ENCODE results near the gene BMP6.
"Not testable (repeated sequence)": the region's sequence is repeated elsewhere in the genome, so short reads cannot be mapped to it uniquely, and the experiment has no call there.

The BMP6 gene

GRCh38 chr6:7887278-7887991 lies 161.5 kb downstream of the BMP6 start:
- DNase-seq = no peak

GRCh38 chr6:7888587-7889357 lies 162.9 kb downstream of the BMP6 start:
- DNase-seq = no peak

GRCh38 chr6:7891078-7891872 lies 165.4 kb downstream of the BMP6 start:
- no peak for DNase-seq

- not testable (repeated sequence) for DNase-seq
Measured at GRCh38 chr6:7892367-7892766, 166.5 kb downstream of the BMP6 start.

GRCh38 chr6:7893342-7893741 lies 167.4 kb downstream of the BMP6 start:
- DNase-seq = no peak

GRCh38 chr6:7894262-7895124 lies 168.6 kb downstream of the BMP6 start:
- DNase-seq = no peak

DNA sequence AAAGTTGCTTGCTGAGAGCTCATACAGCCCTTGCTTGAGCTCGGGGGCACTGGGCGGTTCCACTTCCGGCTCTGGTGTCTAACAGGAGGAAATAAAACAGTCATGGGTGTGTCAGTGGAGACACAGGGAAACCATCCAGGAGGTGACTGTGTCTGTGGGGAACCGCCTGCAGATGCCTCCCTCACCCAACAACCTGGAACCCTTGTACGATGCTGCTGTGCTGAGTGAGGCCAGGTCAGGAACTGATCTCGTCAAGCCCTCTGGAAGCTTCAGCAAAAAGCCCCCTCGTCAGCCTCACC lies 169.2 kb downstream of the BMP6 start:
- DNase-seq = no peak

DNA sequence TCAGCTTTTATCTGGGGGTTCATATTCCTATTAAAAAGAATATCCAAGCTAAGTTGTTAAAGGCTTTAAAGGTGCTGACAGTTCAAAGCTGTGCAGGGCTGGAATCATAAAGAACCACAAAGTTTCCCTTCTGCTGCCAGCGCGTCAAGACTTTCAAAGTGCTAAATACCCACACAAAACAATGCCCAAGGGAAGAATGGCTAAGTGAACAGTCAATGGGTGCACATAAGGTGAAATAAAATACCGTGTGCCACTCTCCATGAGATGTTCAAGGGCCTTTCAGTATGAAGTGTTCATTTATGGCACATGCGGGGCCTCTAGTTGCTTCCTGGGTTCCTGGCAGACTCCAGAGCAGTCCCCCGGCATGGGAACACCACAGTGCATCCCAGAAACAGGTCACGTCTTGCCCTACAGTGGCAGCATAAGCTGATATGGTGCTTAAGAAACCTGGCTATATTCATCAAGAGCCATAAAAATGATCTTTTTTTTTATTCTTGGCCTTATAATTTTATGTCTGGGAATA lies 170.6 kb downstream of the BMP6 start:
- DNase-seq = no peak

DNA sequence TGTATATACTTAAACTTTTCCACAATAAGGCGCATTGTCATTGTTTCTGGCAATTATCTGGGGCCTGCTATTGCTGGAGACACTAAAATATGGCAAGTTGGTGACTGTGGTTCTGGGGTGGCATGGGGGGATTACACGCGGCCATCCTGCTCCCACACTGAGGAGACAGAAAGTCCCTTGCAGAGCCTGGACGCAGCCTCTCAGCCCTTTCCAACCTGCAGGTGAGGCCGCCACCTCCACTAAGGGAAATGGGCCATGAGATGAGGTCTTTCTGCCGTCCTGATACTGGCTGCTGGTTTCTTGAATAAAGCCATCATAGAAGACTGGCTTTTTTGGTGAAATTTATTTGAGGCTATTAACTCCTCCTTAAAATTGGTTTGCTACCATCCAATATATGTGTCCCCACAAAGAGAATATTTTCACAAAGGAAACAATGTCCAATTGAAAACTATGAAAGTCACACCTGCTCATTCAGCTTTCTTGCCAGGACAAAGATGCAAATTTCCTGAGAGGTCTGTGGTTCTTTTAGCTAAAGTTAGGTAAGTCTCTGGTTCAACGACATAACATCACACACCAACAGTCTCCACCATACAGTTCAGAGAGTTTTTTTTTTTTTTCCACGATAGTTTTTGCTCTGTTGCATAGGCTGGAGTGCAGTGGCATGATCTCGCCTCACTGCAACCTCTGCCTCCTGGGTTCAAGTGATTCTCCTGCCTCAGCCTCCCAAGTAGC lies 171.7 kb downstream of the BMP6 start:
- DNase-seq = no peak

DNA sequence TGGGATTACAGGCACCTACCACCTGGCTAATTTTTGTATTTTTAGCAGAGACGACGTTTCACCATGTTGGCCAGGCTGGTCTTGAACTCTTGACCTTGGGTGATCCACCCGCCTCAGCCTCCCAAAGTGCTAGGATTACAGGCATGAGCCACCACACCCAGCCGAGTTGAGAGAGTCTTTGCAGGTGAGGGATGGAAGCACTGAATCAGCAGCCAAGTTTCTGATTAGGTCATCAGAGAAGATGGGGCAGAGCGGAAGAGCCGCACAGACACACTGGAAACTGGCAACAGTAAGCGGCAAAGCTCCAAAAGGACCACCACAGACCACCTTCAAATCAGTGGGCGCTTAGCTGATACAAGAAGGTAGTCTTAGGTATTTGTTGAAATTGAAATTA lies 172.3 kb downstream of the BMP6 start:
- not testable (repeated sequence) for DNase-seq

DNA sequence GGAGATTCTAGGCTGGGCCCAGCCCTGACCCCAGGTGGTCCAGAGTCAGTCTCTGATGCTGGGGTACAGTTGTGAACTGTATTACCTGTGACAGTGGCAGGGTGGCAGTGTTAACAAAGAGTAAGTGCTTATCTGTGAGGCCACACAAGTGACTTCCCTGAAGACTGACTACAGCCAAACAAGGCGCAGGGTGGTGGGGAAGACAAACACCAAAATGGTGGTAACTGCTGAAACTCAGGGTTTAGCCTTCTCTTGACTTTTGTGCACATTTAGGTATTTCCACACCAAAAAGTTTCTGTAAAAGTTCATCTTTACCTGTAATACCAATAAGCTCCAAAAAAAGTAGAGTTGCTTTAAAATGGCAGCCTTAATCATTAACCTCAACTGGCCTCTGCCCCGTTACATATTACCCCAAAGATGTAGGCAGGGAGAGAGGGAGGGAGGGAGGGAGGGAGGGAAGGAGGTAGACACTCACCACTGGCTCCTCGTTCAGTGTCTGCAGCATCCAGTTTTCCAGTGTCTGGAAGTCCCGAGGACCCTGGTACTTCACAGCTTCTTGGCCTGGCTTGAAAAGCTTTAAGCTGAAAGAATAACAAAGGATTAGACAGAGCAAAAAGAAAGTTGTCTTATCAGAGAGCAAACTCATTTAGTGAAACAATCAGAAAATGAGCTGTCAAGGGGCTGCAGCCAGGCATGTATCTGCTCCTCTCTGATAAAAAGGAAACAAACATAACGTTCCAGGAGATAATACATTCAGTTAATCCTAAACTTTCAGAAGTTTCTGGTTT lies 173.4 kb downstream of the BMP6 start:
- DNase-seq = peak in 1 of 5 experiments; percentile 22

- no peak for DNase-seq
Measured at GRCh38 chr6:7899889-7900213, 174.0 kb downstream of the BMP6 start.

DNA sequence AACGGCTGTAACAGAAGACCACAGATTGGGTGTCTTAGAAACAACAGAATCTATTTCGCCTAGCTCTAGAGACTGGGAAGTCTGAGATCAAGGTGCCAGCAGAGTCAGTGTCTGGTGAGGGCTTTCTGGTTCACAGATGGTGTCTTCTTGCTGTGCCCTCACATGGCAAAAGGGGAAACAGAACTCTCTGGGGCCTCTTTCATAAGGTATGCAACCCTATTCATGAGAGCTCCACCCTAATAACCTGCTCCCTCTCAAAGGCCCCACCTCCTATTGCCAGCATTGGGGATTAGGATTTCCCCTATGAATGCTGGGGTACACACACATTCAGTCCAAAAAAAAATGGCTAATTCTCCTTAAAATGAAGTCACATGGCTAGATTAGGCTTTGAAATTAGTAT lies 174.7 kb downstream of the BMP6 start:
- no peak for DNase-seq

GRCh38 chr6:7901056-7901455 lies 175.2 kb downstream of the BMP6 start:
- no peak for DNase-seq

DNA sequence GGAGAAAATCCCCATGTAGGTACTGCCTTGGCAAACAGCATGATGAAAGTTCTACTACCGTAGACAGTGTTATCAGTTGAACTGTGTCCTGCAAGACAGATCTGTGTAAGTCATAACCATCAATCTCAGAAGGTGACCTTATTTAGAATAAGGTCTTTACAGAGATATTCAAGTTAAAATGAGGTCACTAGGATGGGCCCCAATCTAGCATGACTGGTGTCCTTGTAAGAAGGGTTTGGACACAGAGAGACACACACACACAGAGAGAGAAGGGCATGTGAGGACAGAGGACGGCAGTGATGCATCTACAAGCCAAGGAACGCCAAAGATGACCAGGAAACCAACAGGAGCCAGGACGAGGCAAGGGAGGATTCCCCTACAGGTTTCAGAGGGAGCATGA lies 175.9 kb downstream of the BMP6 start:
- no peak for DNase-seq

DNA sequence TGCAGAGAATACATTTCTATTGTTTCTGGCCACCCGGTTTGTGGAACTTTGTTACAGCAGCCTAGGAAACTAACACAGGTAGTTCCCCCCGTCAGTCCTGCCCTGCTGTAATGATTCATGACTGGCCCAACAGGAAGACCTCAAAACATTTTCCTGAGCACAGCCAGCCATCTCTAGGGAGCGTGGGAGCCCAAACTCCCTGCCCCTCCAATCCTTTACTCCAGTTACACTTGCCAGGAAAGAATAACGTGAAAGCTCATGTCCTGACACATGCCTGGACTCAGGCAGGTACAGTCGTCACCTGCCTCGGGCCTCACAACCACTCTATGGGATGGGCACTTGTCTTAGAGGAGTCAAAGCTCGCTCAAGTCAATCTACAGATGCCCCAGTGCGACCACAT lies 176.3 kb downstream of the BMP6 start:
- no peak for DNase-seq

DNA sequence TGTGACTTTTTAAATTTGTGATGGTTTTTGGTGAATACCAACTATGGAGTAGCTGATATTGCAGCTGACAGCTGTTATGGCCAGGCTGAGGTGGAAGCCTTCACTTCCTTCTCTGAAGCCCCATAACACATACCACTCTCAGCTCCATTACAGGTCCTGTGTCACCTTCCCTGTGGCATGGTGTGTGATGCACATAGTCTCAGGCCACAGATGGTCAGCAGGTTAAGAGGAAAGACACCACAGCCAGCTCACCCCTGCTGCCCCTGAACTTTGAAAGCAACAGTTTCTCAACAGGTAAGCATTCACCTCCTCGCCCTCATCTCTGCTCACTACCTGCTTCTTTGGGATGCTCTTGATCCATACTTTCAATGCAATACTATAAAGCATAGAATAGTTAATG lies 177.0 kb downstream of the BMP6 start:
- DNase-seq = no peak

DNA sequence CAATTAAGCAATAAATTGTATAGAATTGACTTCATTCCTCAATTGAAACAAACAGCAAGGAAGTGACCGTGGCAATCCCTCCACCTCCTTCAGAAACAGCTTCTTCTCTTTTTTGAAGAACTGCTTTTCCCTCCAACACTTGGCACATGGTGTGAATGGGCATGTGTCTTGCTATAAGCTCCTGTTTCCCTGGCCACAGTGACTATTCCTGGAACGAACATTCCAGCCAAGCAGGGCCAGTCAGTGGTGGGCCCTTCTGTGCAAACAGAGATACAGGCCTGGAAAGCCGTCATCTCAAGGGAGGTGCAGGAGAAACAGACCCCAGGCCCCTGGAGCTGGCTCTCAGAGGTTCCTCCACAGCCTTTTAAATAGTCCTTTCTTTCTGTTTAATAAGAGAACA lies 177.8 kb downstream of the BMP6 start:
- DNase-seq = no peak

DNA sequence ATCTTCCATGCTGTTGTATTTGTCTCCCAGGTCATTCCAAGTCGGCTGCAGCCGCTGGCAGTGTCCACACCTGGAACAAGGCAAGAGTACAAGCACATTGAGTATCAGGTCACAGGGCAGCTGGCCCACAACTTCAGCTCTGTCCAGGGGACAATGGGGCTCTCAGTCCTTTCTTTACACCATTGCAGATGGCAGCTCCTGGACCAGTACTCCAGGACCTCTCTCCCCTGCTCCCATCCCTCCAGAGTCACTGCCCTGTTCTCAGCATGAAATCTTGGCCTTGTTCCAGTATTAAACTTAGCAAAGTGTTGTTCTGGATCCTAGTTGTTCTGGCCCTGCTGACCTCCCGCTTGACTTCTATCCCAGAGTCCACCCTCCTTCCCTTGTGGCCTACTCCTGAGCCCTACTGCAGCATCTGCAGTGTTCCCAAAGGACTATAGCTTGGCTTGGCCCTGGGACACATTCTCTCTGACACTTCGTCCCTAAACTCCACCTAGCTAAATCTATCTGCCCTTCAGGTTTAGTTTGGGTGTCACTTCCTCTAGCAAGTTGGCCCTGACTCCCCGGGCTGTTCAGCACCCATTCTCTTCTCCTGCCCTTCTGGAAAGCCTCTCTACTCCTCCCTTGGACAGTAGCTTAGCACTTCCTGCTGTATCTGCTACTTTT lies 178.9 kb downstream of the BMP6 start:
- DNase-seq = no peak

GRCh38 chr6:7905416-7905815 lies 179.5 kb downstream of the BMP6 start:
- DNase-seq = no peak

DNA sequence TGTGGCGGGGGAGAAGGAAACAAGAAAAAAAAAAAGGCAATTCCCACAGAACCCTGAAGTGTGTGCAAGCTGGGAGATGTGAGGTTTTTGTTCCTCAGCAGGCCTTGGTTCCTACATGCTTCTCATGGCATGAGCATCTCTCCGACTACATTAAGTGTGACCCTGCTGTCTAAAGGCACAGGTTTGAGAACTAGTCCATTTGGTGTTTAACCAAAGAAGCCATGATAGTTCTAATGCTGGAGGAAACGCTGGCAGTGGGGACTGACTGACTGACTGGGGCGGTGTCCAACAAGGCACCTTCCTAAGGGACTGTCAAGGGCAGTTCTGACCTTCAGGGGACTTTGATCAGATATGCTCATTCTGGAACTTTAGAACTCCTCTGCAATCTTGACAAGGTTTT lies 180.8 kb downstream of the BMP6 start:
- no peak for DNase-seq
